Myocyte (in vitro differentiated cells): ENCODE results near the gene ATIC. TPM values are rescaled to one million over a fixed set of nuclear protein-coding genes. Genes with fewer than 3 reads are reported as not detected.
A peak's percentile ranks its signal among the peaks of the same experiment; 100 is the strongest.
"Not testable (repeated sequence)": the region's sequence is repeated elsewhere in the genome, so short reads cannot be mapped to it uniquely, and the experiment has no call there.

Experiments
- DNase-seq: peaks from one replicate; pipeline ENCODE4 v3.0.0-alpha.2; 2012; ENCODE audit warnings: low read depth
- total RNA-seq: library from RNA; depleted of rRNA; stranded (reverse); fragments of >200 nt; gene quantifications from 2 replicates; pipeline ENCODE4 v1.2.3, GENCODE V29; 2014

Gene ATIC
- total RNA-seq, 1 donor from 2014 or later: 13.7 TPM

DNA sequence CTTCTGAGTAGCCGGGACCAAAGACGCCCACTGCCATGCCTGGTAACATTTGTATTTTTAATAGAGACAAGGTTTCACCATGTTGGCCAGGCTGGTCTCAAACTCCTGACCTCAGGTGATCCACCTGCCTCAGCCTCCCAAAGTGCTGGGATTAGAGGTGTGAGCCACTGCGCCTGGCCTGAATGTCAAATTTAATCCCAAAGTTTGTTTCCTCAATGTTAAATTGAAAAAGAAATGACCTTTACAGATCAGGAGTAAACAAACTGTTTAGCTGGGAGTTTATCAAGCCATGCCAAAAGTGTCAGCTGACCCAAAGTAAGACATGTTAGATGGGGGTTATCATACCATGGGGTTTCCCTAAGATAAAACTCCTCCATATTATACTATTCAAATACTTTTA is 48.2 kb downstream of the ATIC start:
- DNase-seq: not testable (repeated sequence)

DNA sequence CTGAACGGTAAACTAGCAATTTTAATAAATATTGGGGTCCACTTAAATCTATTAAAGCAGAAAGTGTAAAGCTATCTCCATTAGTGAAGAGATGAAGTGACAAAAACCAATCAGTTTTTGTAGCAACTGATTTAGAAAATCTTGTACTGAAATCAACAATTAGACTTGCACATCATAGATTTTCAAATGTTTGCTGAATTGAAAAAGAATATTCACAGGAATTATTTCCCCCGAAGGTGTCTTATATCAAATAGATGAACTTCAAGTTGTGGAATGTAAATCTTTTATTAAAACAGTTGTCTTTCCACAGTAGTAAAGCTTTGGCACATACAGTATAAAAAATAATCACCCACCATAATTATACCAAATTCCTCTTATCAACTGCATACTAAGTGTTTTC is 48.7 kb downstream of the ATIC start:
- DNase-seq: no peak

DNA sequence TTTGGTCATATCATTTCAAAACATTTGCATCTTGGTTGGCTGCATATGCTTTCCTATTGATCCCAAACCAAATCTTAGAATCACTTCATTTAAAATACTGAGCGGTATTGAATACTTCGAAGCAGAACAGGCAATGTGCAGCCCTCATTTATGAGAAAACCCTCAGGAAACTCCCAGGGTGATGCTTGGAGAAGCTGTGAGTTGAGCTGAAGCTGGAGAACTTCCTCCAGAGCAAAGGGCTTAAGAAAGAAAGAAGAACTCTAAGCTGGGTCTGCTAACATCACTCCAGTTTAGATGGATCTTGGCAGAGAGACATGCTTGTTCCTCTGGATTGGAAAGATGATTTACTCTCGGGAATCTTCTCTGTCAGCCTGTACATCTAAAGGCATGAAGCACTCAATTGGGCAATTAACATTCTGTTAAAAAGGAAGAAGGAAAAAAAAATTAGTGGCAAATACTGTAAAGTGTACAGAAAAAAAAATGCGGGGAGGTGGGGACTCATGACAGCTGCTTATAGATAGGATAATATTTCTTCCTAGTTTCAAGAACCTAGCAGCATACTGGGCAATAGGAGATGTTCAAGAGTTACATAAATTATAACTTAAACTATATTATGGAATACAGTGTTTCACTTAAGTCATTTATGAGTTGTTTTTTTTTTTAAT is 49.5 kb downstream of the ATIC start:
- no peak for DNase-seq

DNA sequence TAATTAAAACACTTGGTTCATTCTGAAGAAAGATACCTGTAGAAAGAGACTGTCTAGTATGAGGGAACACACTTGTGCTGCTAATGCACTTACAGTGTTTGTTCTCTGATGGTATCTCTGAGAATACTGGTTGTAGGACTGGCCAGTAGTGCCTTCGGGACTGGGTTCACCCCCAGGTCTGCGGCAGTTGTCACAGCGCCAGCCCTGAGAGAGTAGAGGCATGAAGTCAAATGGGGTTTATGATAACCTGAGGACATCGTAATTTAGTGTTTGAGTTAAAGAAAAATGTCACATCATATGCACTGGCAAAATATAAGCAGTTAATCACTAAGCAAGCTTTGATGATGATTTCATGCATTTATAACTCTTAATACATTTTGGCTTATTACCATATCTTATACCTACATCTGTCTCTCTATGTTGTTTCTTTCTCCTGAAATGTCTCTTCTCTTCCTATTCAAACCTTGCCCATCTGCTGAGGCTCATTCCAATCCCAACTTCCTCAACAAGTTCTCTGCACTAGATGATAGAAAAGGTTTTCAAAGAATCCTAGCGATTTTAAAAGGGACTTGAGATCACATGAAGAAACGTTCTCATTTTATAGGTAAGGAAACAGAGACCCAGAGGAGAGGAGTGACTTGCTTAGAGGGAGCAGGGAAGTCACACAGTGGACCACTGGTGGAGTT is 50.2 kb downstream of the ATIC start:
- no peak for DNase-seq

DNA sequence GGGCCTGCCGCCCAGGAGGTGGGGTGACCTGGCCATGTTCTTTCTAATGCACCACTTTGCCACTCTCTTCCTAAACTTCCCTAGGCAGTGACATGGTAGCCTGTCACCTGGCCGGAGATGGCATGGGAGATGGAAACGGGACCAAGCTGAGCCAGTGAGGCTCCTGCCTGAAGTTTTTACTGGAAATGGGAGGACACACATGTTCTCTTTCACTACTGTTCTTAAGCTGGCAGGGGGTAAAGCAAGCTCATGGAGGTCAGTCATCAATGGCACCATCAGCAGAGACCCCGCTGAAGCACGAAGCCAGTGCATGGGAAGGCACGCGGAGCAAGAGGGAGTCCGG is 50.7 kb downstream of the ATIC start:
- DNase-seq: no peak

DNA sequence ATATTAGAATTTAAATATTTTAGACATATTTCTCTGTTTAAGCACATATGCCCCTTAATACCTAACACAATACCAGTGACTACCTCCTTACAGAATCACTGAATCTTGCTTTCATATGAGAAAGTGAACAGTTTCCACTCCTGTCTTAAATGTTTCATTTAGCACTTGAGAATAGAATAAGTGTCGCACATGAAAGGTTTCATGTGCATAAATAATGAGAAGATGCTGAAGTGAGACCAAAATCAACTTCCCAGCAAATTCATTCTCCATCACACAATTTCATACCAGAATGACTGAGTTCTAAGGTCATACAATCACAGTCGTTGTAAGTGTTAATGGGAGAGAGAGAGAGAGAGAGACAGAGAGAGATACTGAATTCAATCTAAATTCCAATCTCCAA is 51.2 kb downstream of the ATIC start:
- no peak for DNase-seq

DNA sequence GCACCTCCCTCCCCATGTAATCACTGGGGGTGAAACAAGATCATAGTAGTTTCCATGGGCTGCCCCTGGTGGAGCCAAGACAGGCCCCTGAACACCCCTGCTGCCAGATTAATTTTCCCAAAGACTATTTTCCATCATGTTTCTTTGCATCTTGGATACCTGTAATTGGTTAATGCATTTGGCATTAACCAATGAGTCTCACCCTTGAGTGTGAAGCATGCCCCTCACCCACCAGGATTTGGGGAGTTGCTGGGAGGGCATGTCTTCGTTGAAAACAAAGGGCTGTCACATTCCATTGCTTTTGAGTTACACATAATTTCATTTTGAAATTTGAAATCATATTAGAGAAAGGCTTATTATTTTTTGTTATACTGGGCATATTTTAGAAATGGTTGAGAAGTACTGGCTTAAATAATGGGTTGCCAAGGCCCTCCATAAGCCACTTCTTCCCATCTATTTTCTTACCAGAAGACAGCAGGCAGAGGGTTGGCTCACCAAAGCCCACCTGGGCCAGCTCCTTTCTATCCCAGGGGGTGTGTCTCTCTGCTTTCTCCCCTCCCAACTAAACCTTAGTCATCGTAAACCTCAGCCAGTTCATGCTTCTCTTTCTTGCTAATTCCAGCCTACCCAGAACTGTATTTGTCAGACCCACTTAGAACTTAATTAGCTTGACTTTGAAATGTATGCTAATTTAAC is 51.8 kb downstream of the ATIC start:
- no peak for DNase-seq

DNA sequence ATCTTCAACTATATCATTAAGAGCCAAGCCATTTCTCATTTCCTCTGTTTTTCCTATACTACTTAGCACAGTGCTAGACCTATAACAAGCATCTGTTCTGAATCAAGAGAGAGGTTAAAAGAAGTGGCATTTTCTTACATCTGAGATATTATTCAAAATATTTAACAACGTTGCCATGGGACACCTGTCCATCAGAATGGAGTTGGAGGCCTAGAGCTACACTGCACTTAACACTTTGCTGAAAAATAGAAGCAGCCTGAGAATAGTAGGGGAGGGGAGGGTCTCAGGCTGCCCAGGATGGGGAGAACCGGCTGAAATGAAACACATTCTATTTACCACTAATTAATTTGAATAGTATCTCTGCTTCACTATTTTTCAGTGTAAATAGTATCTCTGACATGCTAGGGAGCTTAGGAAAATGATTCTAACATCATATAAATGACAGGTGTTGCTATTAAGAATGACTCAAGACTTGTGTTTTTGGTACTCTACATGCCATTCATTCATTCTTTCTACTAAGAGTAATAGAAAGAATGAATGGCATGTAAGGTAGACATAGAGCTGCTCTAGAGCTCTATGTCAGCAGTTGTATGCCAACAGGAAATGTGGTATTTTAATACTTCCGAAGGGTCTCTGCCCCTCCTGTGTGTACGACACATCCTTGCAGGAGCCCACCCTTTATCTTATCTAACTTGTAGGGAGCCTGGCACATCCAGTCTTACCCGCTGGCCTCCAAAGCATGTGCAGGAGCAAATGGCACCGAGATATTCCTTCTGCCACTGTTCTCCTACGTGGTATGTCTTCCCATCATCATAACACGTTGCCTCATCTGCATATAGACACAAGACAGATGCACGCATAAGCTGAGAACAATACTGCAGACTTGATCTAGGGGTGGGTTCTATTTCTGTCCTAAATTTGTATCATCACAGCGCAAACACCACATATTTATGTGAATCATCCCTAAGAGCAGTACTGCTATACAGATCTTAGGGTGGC is 52.6 kb downstream of the ATIC start:
- peak; percentile 19 for DNase-seq

DNA sequence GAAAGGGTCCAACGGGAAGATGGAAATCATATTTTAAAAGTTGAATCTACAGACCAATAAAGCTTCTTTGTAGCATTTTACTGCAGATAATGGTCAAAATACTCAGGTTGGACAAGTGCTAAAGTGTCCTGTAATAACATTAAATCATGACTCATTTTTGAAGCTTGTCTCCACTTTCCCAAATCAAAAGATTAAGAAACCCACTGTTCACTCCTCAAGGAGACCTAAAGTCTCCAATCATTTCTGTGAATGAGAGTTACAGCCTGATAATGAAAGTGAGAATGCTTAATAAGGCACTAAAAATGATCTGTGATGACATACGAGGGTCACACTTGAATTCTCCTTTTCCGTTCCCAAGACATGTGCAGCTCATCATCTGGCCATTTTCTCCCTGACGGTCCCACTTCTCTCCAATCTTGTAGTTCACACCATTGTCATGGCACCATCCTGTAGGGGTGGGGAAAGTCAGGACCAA is 53.4 kb downstream of the ATIC start:
- DNase-seq: no peak

DNA sequence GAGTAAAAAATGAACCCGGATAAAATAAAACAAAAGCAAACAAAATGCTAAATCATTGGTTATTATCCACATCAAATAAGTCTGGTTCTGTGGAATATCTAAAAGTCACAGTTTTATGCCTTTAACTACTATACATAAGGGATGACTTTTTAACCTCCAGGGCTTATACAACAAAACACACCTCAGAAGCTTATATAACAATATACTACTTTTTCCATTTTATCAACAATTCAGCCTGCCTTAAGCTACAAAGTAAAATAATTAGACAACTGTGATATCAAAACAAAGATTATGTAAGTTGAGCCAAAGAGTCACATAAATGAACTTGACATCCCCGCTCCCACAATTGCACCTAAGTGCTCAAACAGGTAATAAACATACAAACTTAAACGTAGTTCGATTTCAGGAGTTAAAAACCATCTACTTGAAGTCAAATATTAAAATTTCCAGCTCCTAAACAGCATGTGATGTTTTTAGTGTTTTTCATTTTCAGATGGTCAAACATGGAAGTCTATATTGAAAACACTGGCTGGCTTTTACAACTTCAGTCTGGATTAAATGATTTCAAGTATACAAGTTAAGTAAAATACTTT is 54.7 kb downstream of the ATIC start:
- no peak for DNase-seq

DNA sequence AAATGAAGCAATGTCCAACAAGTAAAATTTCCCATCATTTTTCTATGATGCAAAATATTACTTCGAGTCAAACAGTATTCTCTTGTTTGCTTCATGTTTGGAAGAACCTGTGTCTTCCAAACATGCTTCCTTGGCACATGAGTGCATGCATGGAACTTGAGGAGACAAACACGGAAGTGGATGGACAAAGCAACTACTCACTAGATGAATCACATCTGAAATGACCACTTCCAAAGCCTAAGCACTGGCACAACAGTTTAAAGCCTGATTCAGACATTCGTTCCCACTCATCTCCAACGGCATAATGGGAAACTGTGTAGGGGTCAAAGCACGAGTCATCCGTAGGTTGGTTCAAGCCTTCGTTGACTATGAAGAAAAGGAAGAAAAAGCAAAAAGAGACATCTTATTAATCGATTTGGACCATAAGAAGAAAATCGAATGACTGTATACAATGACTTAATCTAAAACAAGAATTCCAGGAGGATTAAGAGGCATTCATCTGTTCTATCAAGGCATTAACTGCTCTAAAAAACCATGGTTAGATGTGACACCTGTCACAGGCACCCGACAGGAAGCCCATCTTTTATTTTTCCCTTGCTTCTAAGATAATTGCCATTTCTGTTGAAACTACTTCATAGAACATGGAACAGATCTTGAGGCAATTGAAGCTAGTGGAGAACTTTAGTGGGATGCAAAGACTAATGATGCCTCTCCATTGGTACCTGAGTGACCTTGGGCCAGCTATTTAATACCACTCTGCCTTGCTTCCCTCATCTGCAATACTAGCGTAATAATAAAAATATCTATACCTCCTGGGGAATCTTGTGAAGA is 56.0 kb downstream of the ATIC start:
- DNase-seq: peak; percentile 43

DNA sequence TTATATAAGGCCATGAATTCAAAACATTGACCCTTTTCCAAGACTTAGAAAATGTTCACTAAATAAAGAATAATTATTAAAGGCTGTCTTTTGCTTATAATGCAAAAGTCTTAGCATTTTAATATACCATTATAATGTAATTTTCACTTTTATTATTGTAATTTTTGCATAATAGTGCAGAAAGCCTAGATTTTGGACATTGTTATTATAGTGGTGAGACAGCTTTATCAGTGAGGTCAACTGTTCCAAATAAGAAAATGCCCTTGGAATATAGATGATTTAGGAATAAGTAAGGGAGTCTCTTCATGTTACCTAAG is 56.6 kb downstream of the ATIC start:
- DNase-seq: no peak

DNA sequence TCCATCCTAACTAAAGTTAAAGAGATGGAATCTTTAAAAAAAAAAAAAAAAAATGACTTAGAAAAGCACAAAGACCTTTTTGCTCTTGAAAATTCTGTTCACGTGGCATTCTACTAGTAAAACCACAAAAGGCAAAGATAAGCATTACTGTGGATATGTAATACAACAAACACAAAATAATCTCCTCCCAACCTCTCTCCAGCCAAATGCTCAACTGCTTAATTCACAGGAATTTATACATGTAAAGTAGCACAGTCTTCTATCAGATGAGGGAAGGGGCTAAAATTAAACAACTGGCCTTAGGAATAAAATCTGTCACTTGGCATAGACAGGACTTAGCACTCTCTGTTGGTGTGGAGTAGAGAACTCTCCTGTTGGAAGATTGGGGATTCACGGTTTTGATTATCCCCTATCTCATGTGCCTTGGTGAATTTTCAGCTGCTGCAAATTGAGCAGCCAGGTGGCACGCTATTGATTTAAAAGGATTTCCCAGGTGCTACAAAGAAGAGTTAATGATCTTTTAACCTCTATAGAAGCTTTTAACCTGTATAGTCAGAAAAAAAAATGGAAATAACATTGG is 57.4 kb downstream of the ATIC start:
- no peak for DNase-seq

DNA sequence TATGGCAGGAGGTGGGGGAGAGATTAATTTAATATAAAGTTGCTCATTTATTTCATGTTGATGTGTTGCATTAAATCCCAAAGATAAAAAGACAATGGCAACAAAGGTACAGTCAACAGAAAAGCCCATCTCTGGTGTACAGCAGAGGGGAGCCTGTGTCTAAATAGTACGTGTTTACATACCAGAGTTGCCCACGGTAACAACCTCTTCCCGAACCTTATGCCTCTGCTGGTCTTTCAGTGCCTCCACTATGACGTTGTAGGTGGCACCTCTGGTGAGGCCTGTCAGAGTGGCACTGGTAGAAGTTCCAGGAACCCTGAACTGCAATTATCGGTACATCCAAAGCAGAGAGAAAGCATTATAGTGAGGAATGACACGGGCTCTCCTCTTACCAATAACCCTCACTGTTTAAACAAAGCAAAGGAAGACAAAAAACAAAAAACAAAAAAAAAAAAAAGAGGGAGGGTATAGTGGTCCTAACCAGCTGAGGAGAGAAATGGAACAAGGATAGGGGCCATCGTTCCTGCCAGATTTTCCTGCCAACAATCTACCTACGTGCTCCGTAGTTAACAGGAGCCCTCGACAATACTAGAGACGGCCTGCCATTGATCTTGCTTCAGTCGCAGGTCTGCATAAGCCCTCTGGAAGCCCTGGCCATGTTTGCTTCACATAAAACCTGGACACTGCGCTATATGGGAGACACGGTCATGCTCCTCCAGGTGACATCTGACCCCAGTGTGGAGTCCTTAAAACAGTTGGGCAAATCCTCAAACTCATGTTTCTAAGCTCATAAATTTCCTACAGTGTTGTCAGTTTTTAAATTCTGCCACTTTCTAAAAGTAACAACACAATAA is 58.5 kb downstream of the ATIC start:
- no peak for DNase-seq

DNA sequence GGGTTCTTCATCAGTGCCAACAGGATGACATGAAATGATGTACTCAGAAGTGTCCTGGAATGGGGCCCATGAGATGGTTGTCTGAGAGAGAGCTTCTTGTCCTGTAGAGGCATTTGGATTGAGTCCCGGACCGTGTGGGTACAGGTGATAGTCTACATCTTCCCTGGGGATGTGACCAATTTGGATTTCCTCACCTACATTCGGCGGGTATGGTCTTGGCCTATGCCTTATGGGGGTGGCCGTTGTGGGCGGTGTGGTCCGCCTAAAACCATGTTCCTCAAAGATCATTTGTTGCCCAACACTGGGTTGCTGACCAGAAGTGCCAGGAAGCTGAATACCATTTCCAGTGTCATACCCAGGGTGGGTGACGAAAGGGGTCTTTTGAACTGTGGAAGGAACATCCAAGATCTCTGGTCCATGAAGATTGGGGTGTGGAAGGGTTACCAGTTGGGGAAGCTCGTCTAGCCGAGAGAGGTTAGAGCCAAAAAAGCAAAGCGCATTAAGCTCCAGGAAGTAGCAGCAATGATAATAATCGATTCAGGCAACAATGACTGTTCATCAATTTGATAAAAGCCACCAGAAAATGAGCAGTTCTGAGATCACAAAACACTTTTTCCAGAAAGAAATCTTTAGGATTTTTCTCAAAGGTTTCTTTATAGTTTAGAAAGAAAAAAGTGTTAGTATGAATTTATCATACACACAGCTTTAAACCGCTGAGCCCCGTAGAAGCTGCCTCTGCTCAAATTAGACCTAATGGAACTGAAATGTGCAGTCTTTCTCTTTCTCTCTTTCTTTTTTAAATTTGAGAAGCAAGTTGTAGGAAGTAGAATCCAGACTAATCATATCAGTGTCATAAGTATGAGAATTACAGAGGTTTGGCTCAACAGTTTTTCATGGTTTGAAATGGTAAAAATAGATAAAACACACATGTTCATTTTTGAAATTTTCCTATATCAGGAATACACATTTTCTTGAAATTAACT is 60.3 kb downstream of the ATIC start:
- DNase-seq: no peak

DNA sequence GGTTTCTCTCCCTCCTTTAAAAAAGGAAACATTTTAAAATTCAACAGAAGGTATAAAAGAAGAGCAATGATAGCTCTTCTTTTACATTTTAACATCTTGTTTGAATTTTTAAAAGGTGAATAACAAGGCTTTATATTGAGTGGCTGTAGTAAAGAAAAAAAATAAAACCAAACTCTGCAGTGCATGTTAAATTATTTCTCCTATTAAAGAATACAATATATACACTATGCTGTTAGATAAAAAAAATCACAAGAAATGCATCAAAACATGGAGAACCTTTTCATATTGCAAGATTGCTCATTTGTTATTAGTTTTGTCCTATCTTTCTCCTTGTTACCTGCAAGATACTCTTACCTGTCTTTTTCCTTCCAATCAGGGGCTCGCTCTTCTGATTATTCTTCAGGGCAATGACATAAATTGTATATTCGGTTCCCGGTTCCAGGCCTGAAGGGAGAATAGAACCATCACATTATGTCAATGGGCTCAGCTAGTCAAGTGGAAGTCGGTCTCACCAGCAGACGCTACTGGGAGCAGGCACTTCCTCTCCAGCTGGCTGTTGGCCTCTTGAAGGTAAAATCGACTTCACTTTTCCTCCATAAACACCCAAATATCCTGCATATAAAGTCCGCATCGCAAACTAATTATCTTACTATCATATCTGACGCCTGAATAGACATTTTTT is 61.2 kb downstream of the ATIC start:
- no peak for DNase-seq

DNA sequence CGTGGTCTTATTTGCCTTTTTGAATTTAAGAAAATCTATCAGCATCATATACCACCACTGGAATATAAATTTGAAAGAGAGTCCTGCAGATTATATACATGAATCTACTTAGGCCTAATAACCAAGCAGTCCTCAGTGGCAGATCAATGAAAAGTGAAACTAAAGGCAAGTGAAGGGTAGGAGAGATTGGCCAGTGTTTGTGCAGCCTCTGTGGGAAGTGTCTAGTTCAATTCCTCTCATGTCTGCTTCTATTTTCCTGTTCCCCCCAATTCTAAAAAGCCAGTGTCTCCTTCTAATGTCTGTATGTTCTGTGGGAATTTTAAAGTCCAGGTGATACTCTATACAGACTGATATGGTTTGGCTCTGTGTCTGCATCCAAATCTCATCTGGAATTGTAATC is 62.1 kb downstream of the ATIC start:
- DNase-seq: no peak
